Measurements from ENCODE around the gene CAMKMT.

DNA sequence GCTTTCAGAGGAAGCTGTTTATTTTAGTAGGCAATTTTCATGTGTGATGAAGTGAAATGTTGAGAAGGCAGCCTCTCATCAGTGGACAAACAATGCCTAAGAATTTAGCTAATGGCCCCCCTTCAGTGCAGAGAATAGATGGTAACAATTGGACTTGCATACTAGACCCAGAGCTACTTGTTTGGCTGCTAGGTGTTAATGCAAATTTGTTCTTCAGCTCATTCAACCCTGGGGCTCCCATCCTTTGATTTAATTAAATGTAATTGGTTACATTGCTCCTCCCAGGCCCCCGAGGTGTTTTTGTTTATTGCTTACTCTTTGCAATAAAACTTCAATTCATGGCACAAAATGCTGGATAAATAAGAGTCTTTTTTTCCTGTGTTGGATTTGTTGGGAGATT lies 68.6 kb downstream of the CAMKMT start:
- TF ChIP-seq, protein P1, sequence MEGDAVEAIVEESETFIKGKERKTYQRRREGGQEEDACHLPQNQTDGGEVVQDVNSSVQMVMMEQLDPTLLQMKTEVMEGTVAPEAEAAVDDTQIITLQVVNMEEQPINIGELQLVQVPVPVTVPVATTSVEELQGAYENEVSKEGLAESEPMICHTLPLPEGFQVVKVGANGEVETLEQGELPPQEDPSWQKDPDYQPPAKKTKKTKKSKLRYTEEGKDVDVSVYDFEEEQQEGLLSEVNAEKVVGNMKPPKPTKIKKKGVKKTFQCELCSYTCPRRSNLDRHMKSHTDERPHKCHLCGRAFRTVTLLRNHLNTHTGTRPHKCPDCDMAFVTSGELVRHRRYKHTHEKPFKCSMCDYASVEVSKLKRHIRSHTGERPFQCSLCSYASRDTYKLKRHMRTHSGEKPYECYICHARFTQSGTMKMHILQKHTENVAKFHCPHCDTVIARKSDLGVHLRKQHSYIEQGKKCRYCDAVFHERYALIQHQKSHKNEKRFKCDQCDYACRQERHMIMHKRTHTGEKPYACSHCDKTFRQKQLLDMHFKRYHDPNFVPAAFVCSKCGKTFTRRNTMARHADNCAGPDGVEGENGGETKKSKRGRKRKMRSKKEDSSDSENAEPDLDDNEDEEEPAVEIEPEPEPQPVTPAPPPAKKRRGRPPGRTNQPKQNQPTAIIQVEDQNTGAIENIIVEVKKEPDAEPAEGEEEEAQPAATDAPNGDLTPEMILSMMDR (conservative IDR thresholded peaks at IDR 0.05 in 1 of 2, IDR thresholded peaks at IDR 0.05 in 1 of 2; ENCODE audit: extremely low read depth in 1 of 2, insufficient read depth in 1 of 2, low read depth in 1 of 2, low read length in 2 of 2) = no peak
- no peak for TF ChIP-seq EZH2 (IDR thresholded peaks at IDR 0.05; ENCODE audit: borderline replicate concordance, low read length)

Measured in mammary epithelial cell (primary cell).